ENCODE data around the gene RIPOR3. TPM values are rescaled to one million over a fixed set of nuclear protein-coding genes. Genes with fewer than 3 reads are reported as not detected.

RIPOR3 gene
- total and polyA plus RNA-seq, 2 experiments from 2014 or later: 5.6 to 5.7 TPM

DNA sequence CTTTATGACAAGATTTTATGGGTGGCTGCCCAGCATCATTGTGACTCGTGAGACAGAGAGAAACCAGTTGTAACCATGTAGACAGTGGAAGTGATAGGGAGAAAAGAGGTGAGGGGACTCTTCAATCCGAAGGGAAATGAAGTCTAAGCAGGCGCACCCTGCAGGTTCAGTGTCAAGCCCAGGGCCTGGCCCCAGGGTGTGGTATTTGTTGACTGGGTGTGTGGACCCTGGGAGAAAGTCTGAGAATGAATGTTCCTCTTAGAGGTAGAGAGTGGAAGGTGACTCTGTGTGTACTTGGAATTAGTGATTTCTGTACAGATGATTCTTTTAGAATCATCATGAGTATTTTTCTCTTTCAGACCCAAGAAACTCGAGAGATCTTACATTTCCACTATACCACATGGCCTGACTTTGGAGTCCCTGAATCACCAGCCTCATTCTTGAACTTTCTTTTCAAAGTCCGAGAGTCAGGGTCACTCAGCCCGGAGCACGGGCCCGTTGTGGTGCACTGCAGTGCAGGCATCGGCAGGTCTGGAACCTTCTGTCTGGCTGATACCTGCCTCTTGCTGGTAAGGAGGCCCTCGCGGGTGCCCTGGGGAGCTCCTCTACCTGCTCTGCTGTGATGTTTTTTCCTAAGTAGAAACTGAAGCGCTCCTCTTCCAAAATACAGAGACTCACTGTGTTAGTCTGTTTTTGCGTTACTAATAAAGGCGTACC is 113.1 kb downstream of the RIPOR3 start:
- TF ChIP-seq CTCF (IDR thresholded peaks at IDR 0.05; ENCODE audit: poor library complexity) (no peak), EZH2phosphoT487 (IDR thresholded peaks at IDR 0.05; ENCODE audit: low read depth, severe bottlenecking, unreplicated experiment) (no peak), EZH2 (IDR thresholded peaks at IDR 0.05; ENCODE audit: borderline replicate concordance) (no peak)
- peaks cover 4% of the 10 kb centered on the region for H3K36me3 ChIP-seq (replicated peaks; ENCODE audit: insufficient read depth, low read depth)
- H3K27me3 ChIP-seq: no peaks in the 10 kb centered on the region
- no peaks in the 10 kb centered on the region for H3K9me2 ChIP-seq (replicated peaks; ENCODE audit: insufficient read depth)
- 89% methylated on average over 14 of the region's 14 CpGs for WGBS (ENCODE audit: low lambda C conversion rate, missing lambda C conversion rate)
- H3K4me3 ChIP-seq: no peak overlapping the region
- H3K79me2 ChIP-seq: peaks cover 3% of the 10 kb centered on the region
- no peak overlapping the region for H3K27ac ChIP-seq
- no peaks in the 10 kb centered on the region for H3K9me3 ChIP-seq (ENCODE audit: low read depth)
- H4K20me1 ChIP-seq (ENCODE audit: insufficient read depth, poor library complexity, severe bottlenecking): no peaks in the 10 kb centered on the region
- H3K4me2 ChIP-seq: no peak overlapping the region
- H2AFZ ChIP-seq: no peak overlapping the region
- H3K4me1 ChIP-seq (ENCODE audit: insufficient read depth): peaks cover 3% of the 10 kb centered on the region
- DNase-seq (ENCODE audit: low spot score): no peak

DNA sequence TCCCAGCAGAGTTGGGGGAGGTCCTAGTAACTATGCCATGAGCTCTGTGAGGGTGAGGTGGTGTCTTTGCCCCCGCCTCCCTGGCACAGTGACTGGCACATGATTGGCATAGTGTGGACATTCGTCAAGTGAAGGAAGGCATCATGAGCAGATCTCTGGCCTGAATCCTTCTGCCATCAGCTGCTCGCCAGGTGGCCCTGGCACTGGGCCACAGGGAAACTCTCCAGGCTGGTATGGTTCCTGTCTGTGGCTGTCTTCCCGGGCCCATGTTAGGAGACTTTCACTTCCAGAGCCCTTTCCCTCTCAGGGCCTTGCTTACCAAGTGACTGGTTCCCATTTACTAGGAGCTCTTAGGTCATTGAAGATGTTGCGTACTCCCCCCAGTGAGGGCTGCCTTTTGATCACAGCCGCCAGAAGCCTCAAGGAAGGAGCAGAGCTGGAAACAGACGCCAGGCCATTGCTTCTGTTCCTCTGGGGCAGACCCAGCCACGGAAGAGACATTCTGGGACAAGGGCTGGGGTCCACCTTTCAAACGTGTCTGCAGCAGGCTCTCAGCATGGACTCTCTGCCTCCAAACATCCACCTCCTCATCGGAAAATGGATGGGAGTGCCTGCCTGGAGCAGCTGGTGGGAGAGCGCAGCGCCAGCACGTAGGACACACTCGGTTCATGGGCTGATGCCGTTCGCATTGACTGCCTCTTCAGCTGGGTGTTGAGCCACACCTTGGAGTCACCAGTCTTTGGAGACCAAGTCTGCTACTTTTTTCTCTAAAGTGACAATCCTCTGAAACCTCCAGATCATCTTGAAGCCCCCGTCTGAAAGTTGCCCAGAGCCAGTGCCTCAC is 113.9 kb downstream of the RIPOR3 start:
- DNase-seq (ENCODE audit: low spot score): no peak
- peaks cover 11% of the 10 kb centered on the region for H3K4me1 ChIP-seq (ENCODE audit: insufficient read depth)
- H3K27ac ChIP-seq: no peak overlapping the region
- TF ChIP-seq EZH2phosphoT487 (IDR thresholded peaks at IDR 0.05; ENCODE audit: low read depth, severe bottlenecking, unreplicated experiment): no peak
- TF ChIP-seq CTCF (IDR thresholded peaks at IDR 0.05; ENCODE audit: poor library complexity): no peak
- no peak for TF ChIP-seq EZH2 (IDR thresholded peaks at IDR 0.05; ENCODE audit: borderline replicate concordance)
- no peaks in the 10 kb centered on the region for H3K27me3 ChIP-seq
- H3K4me2 ChIP-seq: no peak overlapping the region
- H3K36me3 ChIP-seq (replicated peaks; ENCODE audit: insufficient read depth, low read depth): peaks cover 4% of the 10 kb centered on the region
- H3K4me3 ChIP-seq: no peak overlapping the region
- peaks cover 5% of the 10 kb centered on the region for H4K20me1 ChIP-seq (ENCODE audit: insufficient read depth, poor library complexity, severe bottlenecking)
- peaks cover 10% of the 10 kb centered on the region for H3K79me2 ChIP-seq
- 95% methylated on average over 17 of the region's 17 CpGs for WGBS (ENCODE audit: low lambda C conversion rate, missing lambda C conversion rate)
- no peaks in the 10 kb centered on the region for H3K9me2 ChIP-seq (replicated peaks; ENCODE audit: insufficient read depth)
- H2AFZ ChIP-seq: no peak overlapping the region
- no peaks in the 10 kb centered on the region for H3K9me3 ChIP-seq (ENCODE audit: low read depth)

GRCh38 chr20:50575865-50576720 is 115.2 kb downstream of the RIPOR3 start:
- Histone ChIP-seq H3K4me3 (no peak overlapping the region), H3K79me2 (peaks cover 15% of the 10 kb centered on the region), H3K36me3 (replicated peaks; ENCODE audit: insufficient read depth, low read depth) (peaks cover 4% of the 10 kb centered on the region), H3K4me2 (no peak overlapping the region), H3K9me2 (replicated peaks; ENCODE audit: insufficient read depth) (no peaks in the 10 kb centered on the region), H4K20me1 (ENCODE audit: insufficient read depth, poor library complexity, severe bottlenecking) (peaks cover 5% of the 10 kb centered on the region), H3K27ac (no peak overlapping the region), H3K9me3 (ENCODE audit: low read depth) (no peaks in the 10 kb centered on the region), H3K27me3 (no peaks in the 10 kb centered on the region), H2AFZ (no peak overlapping the region), H3K4me1 (ENCODE audit: insufficient read depth) (peaks cover 13% of the 10 kb centered on the region)
- WGBS (ENCODE audit: low lambda C conversion rate, missing lambda C conversion rate): 73% methylated on average over 12 of the region's 12 CpGs
- peak; percentile 78 for TF ChIP-seq CTCF (IDR thresholded peaks at IDR 0.05; ENCODE audit: poor library complexity)
- no peak for TF ChIP-seq EZH2 (IDR thresholded peaks at IDR 0.05; ENCODE audit: borderline replicate concordance)
- peak; percentile 78 for DNase-seq (ENCODE audit: low spot score)

Measured in hepatocyte (in vitro differentiated cells).